ENCODE results near the gene ARF3.

GRCh38 chr12:48980389-48980952 lies 23.2 kb upstream of the ARF3 start:
- TF ChIP-seq EZH2phosphoT487 (IDR thresholded peaks at IDR 0.05; ENCODE audit: borderline replicate concordance) (no peak), CTCF (conservative IDR thresholded peaks at IDR 0.05; ENCODE audit: low read length) (no peak)
